ENCODE results near the gene AK8.

Gene AK8

DNA sequence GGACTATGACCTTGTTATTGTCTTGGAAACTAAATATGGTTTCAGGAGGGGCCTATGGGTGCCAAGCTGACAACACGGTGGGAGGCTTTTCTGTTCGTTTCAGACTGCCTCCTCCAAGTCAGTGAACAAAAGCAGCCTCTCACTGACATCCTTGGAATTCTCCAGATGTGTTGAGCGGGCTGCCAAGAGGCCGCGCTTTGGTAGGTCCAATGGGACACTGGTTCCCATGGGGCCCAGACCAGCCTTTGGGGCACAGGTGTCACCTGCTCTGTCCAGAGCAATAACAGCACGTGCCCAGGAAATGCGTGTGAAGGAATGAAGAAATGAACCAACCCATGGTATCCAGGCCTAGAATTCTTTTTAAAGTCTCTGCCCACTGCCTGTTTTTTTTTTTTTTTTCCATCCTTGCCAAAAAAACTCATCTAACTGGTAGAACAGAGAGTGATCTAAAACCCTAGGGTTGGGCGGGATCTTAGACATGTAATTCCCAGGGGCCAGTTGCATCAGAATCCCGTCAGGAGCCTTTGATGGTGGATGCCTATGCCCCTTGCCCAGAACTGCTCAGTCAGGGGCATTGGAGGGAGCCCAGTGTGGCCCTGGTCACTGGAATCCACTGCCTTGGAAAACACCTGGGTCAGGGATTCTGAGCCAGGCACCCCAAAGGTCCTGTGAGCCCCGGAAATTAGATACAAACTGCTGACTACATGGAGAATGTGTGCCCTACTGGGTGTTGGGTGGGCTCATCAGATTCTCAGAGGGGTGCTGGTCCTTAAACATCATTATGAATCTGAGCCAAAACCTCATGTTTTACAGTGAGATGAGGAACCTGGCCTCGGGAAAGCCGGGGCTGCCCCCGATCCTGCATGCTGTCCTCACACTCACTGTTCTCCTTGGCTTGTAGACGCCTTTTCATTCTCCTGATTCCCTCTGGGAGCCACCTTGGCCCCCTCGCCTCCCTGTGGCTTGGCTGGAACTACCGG, 147.7 kb downstream of the AK8 start (continued):
- TF ChIP-seq, protein P1, sequence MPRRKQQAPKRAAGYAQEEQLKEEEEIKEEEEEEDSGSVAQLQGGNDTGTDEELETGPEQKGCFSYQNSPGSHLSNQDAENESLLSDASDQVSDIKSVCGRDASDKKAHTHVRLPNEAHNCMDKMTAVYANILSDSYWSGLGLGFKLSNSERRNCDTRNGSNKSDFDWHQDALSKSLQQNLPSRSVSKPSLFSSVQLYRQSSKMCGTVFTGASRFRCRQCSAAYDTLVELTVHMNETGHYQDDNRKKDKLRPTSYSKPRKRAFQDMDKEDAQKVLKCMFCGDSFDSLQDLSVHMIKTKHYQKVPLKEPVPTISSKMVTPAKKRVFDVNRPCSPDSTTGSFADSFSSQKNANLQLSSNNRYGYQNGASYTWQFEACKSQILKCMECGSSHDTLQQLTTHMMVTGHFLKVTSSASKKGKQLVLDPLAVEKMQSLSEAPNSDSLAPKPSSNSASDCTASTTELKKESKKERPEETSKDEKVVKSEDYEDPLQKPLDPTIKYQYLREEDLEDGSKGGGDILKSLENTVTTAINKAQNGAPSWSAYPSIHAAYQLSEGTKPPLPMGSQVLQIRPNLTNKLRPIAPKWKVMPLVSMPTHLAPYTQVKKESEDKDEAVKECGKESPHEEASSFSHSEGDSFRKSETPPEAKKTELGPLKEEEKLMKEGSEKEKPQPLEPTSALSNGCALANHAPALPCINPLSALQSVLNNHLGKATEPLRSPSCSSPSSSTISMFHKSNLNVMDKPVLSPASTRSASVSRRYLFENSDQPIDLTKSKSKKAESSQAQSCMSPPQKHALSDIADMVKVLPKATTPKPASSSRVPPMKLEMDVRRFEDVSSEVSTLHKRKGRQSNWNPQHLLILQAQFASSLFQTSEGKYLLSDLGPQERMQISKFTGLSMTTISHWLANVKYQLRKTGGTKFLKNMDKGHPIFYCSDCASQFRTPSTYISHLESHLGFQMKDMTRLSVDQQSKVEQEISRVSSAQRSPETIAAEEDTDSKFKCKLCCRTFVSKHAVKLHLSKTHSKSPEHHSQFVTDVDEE (CRISPR knock-in tag; IDR thresholded peaks at IDR 0.05): no peak
- TF ChIP-seq ISL1 (CRISPR knock-in tag; IDR thresholded peaks at IDR 0.05): no peak
- TF ChIP-seq SNAI2 (CRISPR knock-in tag; IDR thresholded peaks at IDR 0.05): no peak

DNA sequence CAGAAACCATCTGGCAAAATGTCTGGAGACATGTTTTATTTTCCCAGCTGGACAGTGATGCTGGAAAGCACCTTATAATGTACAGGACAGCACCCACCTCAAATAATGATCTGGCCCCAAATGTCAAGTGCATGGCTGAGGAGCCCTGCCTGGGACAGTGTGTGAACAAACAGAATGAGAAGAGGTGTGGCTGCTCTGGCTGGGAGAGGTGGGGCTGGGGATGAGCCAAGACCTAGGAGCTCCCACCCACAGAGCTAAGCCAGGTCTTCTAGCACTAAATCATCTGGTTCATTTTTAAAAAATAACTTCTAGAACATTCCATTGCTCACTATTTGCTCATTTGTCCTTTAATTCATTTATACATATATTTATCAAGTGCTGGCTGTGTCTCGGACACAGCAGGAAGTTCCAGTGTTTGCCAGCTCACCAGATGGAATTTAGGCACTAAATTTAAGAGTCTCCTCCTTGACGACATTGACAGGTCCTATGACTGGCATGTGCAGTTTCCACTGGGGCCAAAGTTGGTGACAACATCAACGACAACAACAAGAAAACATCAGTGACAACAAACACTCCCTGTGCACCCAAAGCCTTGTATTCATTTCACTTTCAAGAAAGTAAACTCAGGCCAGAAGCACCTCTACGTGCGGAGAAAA, 148.7 kb downstream of the AK8 start:
- ATAC-seq: no peak
- TF ChIP-seq, protein P2, sequence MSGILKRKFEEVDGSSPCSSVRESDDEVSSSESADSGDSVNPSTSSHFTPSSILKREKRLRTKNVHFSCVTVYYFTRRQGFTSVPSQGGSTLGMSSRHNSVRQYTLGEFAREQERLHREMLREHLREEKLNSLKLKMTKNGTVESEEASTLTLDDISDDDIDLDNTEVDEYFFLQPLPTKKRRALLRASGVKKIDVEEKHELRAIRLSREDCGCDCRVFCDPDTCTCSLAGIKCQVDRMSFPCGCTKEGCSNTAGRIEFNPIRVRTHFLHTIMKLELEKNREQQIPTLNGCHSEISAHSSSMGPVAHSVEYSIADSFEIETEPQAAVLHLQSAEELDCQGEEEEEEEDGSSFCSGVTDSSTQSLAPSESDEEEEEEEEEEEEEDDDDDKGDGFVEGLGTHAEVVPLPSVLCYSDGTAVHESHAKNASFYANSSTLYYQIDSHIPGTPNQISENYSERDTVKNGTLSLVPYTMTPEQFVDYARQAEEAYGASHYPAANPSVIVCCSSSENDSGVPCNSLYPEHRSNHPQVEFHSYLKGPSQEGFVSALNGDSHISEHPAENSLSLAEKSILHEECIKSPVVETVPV (CRISPR knock-in tag; IDR thresholded peaks at IDR 0.05): no peak
- TF ChIP-seq CSDC2 (CRISPR knock-in tag; IDR thresholded peaks at IDR 0.05) (no peak), ZFP3 (CRISPR knock-in tag; IDR thresholded peaks at IDR 0.05) (no peak), SNAI2 (CRISPR knock-in tag; IDR thresholded peaks at IDR 0.05) (no peak)

DNA sequence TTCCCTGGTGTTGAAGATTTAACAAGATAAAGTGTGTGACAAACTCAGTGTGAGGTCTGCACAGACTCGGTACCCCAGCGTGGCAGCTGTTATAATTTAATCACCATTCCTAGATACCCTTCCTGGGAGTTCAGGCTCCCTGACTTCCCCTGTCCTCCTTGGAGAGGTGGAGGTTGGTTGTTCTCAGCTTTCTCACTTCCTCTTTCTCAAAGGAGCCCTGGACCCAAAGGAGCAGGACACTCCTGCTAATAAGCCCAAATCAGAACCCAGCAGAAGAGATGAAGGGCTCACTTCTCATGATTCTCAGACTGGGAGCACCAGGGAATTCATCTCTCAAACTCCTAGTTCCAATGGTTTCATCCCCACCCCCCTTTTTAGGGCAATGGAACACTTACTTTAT, 149.6 kb downstream of the AK8 start:
- TF ChIP-seq ISL1 (CRISPR knock-in tag; IDR thresholded peaks at IDR 0.05): no peak
- no peak for TF ChIP-seq ZFP30 (CRISPR knock-in tag; IDR thresholded peaks at IDR 0.05)
- no peak for TF ChIP-seq ZC3H10 (CRISPR knock-in tag; IDR thresholded peaks at IDR 0.05)
- TF ChIP-seq ESRRG (CRISPR knock-in tag; IDR thresholded peaks at IDR 0.05): no peak
- TF ChIP-seq, protein P3, sequence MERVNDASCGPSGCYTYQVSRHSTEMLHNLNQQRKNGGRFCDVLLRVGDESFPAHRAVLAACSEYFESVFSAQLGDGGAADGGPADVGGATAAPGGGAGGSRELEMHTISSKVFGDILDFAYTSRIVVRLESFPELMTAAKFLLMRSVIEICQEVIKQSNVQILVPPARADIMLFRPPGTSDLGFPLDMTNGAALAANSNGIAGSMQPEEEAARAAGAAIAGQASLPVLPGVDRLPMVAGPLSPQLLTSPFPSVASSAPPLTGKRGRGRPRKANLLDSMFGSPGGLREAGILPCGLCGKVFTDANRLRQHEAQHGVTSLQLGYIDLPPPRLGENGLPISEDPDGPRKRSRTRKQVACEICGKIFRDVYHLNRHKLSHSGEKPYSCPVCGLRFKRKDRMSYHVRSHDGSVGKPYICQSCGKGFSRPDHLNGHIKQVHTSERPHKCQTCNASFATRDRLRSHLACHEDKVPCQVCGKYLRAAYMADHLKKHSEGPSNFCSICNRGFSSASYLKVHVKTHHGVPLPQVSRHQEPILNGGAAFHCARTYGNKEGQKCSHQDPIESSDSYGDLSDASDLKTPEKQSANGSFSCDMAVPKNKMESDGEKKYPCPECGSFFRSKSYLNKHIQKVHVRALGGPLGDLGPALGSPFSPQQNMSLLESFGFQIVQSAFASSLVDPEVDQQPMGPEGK (CRISPR knock-in tag; IDR thresholded peaks at IDR 0.05; ENCODE audit: borderline replicate concordance): no peak
- TF ChIP-seq RARB (CRISPR knock-in tag; IDR thresholded peaks at IDR 0.05): no peak
- no peak for TF ChIP-seq TOX (CRISPR knock-in tag; IDR thresholded peaks at IDR 0.05; ENCODE audit: borderline replicate concordance)
- no peak for ATAC-seq

DNA sequence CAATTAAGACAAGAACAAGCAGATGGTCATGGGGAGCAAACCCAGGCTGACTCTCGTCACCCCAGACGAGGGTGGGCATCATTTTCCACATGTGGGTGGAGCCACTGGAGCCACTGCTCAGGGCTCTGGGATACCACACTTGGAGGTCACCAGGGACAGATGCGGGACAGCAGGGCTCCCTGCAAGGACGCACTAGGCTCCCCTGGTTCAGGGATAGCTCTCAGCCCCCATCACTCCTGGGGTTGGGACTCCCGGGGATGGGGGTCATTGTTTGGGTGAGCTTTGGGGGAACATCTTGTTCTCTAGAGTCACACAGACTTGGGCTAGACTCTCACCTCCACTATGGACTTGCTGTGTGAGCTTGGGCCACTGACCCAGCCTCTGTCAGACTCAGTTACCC, 150.0 kb downstream of the AK8 start:
- no peak for ATAC-seq
- TF ChIP-seq TOX (CRISPR knock-in tag; IDR thresholded peaks at IDR 0.05; ENCODE audit: borderline replicate concordance) (no peak), ARNTL (CRISPR knock-in tag; IDR thresholded peaks at IDR 0.05; ENCODE audit: borderline replicate concordance, low read depth) (no peak), OSR1 (CRISPR knock-in tag; IDR thresholded peaks at IDR 0.05) (no peak), RARB (CRISPR knock-in tag; IDR thresholded peaks at IDR 0.05) (no peak)
- TF ChIP-seq, protein P4, sequence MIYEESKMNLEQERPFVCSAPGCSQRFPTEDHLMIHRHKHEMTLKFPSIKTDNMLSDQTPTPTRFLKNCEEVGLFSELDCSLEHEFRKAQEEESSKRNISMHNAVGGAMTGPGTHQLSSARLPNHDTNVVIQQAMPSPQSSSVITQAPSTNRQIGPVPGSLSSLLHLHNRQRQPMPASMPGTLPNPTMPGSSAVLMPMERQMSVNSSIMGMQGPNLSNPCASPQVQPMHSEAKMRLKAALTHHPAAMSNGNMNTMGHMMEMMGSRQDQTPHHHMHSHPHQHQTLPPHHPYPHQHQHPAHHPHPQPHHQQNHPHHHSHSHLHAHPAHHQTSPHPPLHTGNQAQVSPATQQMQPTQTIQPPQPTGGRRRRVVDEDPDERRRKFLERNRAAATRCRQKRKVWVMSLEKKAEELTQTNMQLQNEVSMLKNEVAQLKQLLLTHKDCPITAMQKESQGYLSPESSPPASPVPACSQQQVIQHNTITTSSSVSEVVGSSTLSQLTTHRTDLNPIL (CRISPR knock-in tag; IDR thresholded peaks at IDR 0.05; ENCODE audit: low read depth): no peak
- TF ChIP-seq, protein P1 (CRISPR knock-in tag; IDR thresholded peaks at IDR 0.05): no peak

Data from SK-N-SH treated with all-trans-retinoic acid at 6 μM for 48 hours (cell line).